ENCODE data around the gene RLBP1.

- TF ChIP-seq EP300 (IDR thresholded peaks at IDR 0.05) (no peak), CTCF (IDR thresholded peaks at IDR 0.05) (no peak), POLR2A (IDR thresholded peaks at IDR 0.05; ENCODE audit: low read depth) (no peak)
Observed at GRCh38 chr15:89215627-89216026, 5.8 kb downstream of the RLBP1 start.

Measured in esophagus muscularis mucosa (tissue), 4 donors.